HL-60 (cell line): ENCODE measurements around the gene VILL.

Experiments used
- DNase-seq, 2 experiments: peaks; one replicate each; pipeline ENCODE4 v3.0.0-alpha.2; 2010 to 2020; ENCODE audit warnings: low read depth in 1 of 2, low spot score in 1 of 2
- H3K27ac ChIP-seq: fragments of 250-450 bp; sonication (Bioruptor Pico); replicated peaks from 2 replicates; pipeline ENCODE4 v1.5.1; 2020; ENCODE audit warnings: mild to moderate bottlenecking, moderate library complexity
- H3K27me3 ChIP-seq: fragments of 250-450 bp; sonication (Bioruptor Pico); 2 replicates; pipeline ENCODE4 v1.5.1; 2021; ENCODE audit warnings: mild to moderate bottlenecking, moderate library complexity; ENCODE audit not compliant: insufficient read depth, poor library complexity, severe bottlenecking
- H3K4me3 ChIP-seq: replicated peaks from 2 replicates; pipeline ENCODE4 v1.5.1; 2011; ENCODE audit warnings: mild to moderate bottlenecking, control low read depth, low read length; ENCODE audit not compliant: insufficient read depth
- CTCF ChIP-seq: IDR thresholded peaks from one replicate; pipeline ENCODE4 v1.5.1; 2011; ENCODE audit warnings: low read length, control low read depth, inconsistent platforms; ENCODE audit not compliant: insufficient read depth
- GABPA ChIP-seq: IDR thresholded peaks from 2 replicates; pipeline ENCODE4 v1.6.1; 2012; ENCODE audit warnings: low read depth
- POLR2AphosphoS5 ChIP-seq: IDR thresholded peaks from 2 replicates; pipeline ENCODE4 v1.6.1; 2012; ENCODE audit warnings: low read depth
- REST ChIP-seq: IDR thresholded peaks from 2 replicates; pipeline ENCODE4 v1.6.1; 2012; ENCODE audit warnings: low read depth; ENCODE audit not compliant: insufficient replicate concordance
- SPI1 ChIP-seq: IDR thresholded peaks from 2 replicates; pipeline ENCODE4 v1.6.1; 2012; ENCODE audit warnings: low read depth, mild to moderate bottlenecking, borderline replicate concordance

The VILL gene

GRCh38 chr3:37943126-37943525 lies 47.5 kb upstream of the VILL start:
- Histone ChIP-seq H3K27me3 (no peaks in the 10 kb centered on the region), H3K4me3 (no peak overlapping the region), H3K27ac (no peak overlapping the region)
- DNase-seq: no peak
- TF ChIP-seq REST (no peak), CTCF (no peak), GABPA (no peak), SPI1 (no peak), POLR2AphosphoS5 (no peak)

GRCh38 chr3:37943631-37944314 lies 46.8 kb upstream of the VILL start:
- TF ChIP-seq SPI1 (no peak), CTCF (no peak), POLR2AphosphoS5 (no peak), GABPA (no peak), REST (no peak)
- Histone ChIP-seq H3K4me3 (no peak overlapping the region), H3K27me3 (no peaks in the 10 kb centered on the region), H3K27ac (no peak overlapping the region)
- no peak for DNase-seq

GRCh38 chr3:37944391-37944842 lies 46.2 kb upstream of the VILL start:
- no peak for TF ChIP-seq SPI1
- TF ChIP-seq POLR2AphosphoS5: no peak
- no peak for TF ChIP-seq REST
- no peak for TF ChIP-seq CTCF
- TF ChIP-seq GABPA: no peak
- Histone ChIP-seq H3K4me3 (no peak overlapping the region), H3K27me3 (no peaks in the 10 kb centered on the region), H3K27ac (no peak overlapping the region)
- no peak for DNase-seq
